Spleen (tissue), 7 donors: ENCODE data around the gene CCDC134.

Source experiments
- CTCF ChIP-seq, 11 experiments: fragments of 200-600 bp in 7 of 11; fragments of 450-650 bp in 4 of 11; sonication (generic) in 4 of 11; IDR thresholded peaks in 8 of 11; conservative IDR thresholded peaks in 3 of 11; 1 replicate in 7 of 11; 2 replicates in 4 of 11; pipeline versions ENCODE4 v1.4.0 to v1.8.0; 2016 to 2021; ENCODE audit warnings: antibody characterized with exemption in 11 of 11, inconsistent platforms in 4 of 11, mild to moderate bottlenecking in 1 of 11
- POLR2A ChIP-seq, 3 donors: fragments of 450-650 bp; IDR thresholded peaks; one replicate each; pipeline ENCODE4 v1.5.1; 2017; ENCODE audit warnings: antibody characterized with exemption in 3 of 3, mild to moderate bottlenecking in 1 of 3
- donor health status: DM: no; HTN: no; CAD: no; lungs with moderate emphysema.
- donor health status: DM: no; HTN: no; CAD: no.
- donor health status: DM: no; HTN: no; CAD: no.

- no peak for TF ChIP-seq POLR2A (IDR thresholded peaks at IDR 0.05)
- TF ChIP-seq CTCF (IDR thresholded peaks at IDR 0.05 in 8 of 11, conservative IDR thresholded peaks at IDR 0.05 in 3 of 11), result no peak
Observed at GRCh38 chr22:41775338-41775737, 25.1 kb upstream of the CCDC134 start.
